ENCODE measurements around the gene TLNRD1.

TLNRD1 gene

GRCh38 chr15:81003097-81003350 lies 2.3 kb downstream of the TLNRD1 start:
- in situ Hi-C loops (cut with MboI; ENCODE audit: low sequenced_read_pairs, unreplicated experiment), result no loop called here
- no peak for DNase-seq (ENCODE audit: low spot score)
- TF ChIP-seq, protein P1, sequence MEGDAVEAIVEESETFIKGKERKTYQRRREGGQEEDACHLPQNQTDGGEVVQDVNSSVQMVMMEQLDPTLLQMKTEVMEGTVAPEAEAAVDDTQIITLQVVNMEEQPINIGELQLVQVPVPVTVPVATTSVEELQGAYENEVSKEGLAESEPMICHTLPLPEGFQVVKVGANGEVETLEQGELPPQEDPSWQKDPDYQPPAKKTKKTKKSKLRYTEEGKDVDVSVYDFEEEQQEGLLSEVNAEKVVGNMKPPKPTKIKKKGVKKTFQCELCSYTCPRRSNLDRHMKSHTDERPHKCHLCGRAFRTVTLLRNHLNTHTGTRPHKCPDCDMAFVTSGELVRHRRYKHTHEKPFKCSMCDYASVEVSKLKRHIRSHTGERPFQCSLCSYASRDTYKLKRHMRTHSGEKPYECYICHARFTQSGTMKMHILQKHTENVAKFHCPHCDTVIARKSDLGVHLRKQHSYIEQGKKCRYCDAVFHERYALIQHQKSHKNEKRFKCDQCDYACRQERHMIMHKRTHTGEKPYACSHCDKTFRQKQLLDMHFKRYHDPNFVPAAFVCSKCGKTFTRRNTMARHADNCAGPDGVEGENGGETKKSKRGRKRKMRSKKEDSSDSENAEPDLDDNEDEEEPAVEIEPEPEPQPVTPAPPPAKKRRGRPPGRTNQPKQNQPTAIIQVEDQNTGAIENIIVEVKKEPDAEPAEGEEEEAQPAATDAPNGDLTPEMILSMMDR (IDR thresholded peaks at IDR 0.05; ENCODE audit: borderline replicate concordance, control extremely low read depth, extremely low read depth, insufficient read depth, missing control alignments), result no peak

GRCh38 chr15:81006124-81006523 lies 5.4 kb downstream of the TLNRD1 start:
- in situ Hi-C loops (cut with MboI; ENCODE audit: low sequenced_read_pairs, unreplicated experiment), result no loop called here
- DNase-seq (ENCODE audit: low spot score), result no peak
- TF ChIP-seq, protein P1 (IDR thresholded peaks at IDR 0.05; ENCODE audit: borderline replicate concordance, control extremely low read depth, extremely low read depth, insufficient read depth, missing control alignments), result no peak

DNA sequence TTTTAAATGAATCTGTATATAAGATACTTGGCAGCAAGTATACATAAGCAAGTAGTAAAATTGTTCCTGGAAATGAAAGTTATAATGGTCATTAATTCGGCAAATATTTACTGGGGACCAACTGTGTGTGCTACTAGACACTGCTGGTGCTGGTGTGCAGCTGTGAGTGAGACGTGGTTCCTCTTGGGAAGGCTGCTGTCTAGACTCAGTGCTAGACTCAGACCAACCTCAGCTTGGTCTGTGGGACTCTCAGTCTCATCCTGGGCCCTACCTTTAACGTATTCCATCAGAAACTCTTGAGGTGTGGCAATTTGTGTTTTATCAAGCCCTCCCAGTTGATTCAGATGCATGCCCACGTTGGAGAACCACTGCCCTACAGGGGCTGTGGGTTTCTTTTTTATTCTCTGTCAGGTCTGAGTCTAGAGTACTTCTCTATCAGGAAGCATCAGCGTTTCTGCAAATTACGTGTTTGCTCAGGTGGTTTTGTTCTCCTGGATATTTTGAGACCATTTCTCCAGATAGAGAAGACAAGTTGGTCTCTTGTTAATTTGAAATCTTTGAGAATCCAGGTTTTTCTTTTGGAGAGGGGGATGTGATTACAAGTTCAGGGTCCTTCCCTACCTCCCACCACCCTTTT lies 6.8 kb downstream of the TLNRD1 start:
- in situ Hi-C loops (cut with MboI; ENCODE audit: low sequenced_read_pairs, unreplicated experiment), result no loop called here
- TF ChIP-seq, protein P1 (IDR thresholded peaks at IDR 0.05; ENCODE audit: borderline replicate concordance, control extremely low read depth, extremely low read depth, insufficient read depth, missing control alignments), result no peak
- DNase-seq (ENCODE audit: low spot score), result no peak

DNA sequence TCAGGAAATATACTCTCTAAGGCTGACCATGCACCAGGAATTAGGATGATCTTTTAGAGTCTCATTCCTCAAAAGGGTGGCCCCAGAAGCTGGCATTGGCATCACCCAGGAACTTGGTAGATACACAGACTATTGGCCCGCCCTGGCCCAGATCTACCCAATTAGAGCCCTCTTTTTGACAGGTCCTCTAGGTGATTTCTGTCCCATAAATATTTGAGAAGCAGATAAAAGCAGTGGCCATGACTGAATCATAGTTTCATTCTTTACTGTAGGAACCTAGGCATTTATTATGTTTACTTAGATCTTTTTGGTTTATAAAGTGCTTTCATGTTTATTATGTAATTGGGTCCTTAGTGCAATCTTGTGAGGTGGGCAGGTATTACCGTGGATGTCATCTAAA lies 7.6 kb downstream of the TLNRD1 start:
- in situ Hi-C loops (cut with MboI; ENCODE audit: low sequenced_read_pairs, unreplicated experiment), result no loop called here
- DNase-seq (ENCODE audit: low spot score), result no peak
- TF ChIP-seq, protein P1 (IDR thresholded peaks at IDR 0.05; ENCODE audit: borderline replicate concordance, control extremely low read depth, extremely low read depth, insufficient read depth, missing control alignments), result no peak

DNA sequence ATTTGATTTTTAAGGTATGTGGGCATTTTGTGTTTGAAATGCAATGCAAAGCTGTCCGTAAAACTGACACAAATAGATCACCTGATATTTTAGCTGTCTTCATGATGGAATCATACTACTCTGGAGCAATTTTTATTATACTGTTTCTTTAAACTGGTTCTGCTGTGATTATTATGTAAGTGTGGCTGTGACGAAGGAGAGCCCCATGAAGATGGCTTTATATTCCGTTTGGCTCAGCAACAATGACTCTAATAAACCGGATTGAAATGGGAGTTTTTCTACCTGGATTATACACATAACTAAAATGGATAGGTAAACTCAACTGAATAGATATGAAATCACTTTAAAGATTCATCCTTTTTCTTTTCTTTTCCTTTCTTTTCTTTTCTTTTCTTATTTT lies 9.4 kb downstream of the TLNRD1 start:
- TF ChIP-seq, protein P1 (IDR thresholded peaks at IDR 0.05; ENCODE audit: borderline replicate concordance, control extremely low read depth, extremely low read depth, insufficient read depth, missing control alignments), result no peak
- in situ Hi-C loops (cut with MboI; ENCODE audit: low sequenced_read_pairs, unreplicated experiment), result no loop called here
- no peak for DNase-seq (ENCODE audit: low spot score)

DNA sequence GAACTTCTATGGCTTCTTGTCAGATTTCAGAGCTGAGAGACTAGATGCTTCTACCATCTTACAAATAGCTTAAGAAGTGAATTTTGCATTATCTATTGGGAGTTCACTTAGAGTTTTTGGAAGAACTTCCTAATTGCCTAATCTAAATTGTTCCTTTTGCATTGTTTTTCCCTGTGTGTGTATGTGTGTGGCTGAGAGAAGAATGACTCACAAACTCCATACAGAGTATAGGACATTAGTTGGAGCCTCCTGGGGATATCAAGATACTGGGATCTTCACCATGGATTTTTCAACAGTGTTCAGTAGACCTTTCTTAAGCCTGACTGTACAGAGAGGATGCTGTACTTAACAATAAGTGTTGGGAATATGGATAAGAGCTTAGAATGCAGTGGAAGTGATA lies 10.9 kb downstream of the TLNRD1 start:
- in situ Hi-C loops (cut with MboI; ENCODE audit: low sequenced_read_pairs, unreplicated experiment), result no loop called here
- DNase-seq (ENCODE audit: low spot score), result no peak
- TF ChIP-seq, protein P1 (IDR thresholded peaks at IDR 0.05; ENCODE audit: borderline replicate concordance, control extremely low read depth, extremely low read depth, insufficient read depth, missing control alignments), result no peak

DNA sequence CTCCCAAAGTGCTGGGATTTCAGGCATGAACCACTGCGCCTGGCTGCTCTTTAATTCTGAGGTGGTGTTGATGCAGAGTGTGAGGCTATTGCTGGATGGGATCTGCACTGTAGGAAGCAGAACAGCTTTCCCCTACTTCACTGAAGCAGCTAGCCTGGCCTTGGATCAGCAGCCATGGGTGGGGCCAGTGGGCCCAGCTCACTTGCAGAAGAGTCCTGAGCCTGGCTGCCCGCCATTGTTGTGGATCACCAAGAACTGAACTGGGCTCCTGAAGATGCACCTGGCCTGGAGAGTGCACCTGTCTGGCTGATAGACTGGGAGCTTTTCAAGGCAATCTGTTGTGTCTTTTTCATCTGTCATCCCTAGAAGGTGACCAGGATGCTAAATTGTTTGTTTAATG lies 11.9 kb downstream of the TLNRD1 start:
- in situ Hi-C loops (cut with MboI; ENCODE audit: low sequenced_read_pairs, unreplicated experiment), result no loop called here
- no peak for DNase-seq (ENCODE audit: low spot score)
- TF ChIP-seq, protein P1 (IDR thresholded peaks at IDR 0.05; ENCODE audit: borderline replicate concordance, control extremely low read depth, extremely low read depth, insufficient read depth, missing control alignments), result no peak

Data from GM13976 (cell line).